Mesenchymal stem cell (in vitro differentiated cells and primary cell): Measurements from ENCODE around the gene IL21R.

ENCODE experiments used
- DNase-seq: peaks from one replicate; pipeline ENCODE4 v3.0.0-alpha.2; 2013
- H2AFZ ChIP-seq: one replicate; pipeline ENCODE4 v1.6.1; 2013; ENCODE audit warnings: low read depth, mild to moderate bottlenecking, control low read depth, inconsistent platforms, low read length, moderate library complexity
- H2AK5ac ChIP-seq: 2 replicates; pipeline ENCODE4 v1.6.1; 2013; ENCODE audit warnings: low read length, moderate library complexity, mild to moderate bottlenecking, inconsistent platforms; ENCODE audit not compliant: severe bottlenecking
- H2BK120ac ChIP-seq: one replicate; pipeline ENCODE4 v1.6.1; 2013; ENCODE audit warnings: low read depth, mild to moderate bottlenecking, inconsistent platforms, low read length, moderate library complexity
- H2BK12ac ChIP-seq, 2 experiments: one replicate each; pipeline ENCODE4 v1.6.1; 2013; ENCODE audit warnings: inconsistent platforms in 2 of 2, low read length in 2 of 2, mild to moderate bottlenecking in 2 of 2, moderate library complexity in 2 of 2, control low read depth in 1 of 2
- H2BK15ac ChIP-seq: one replicate; pipeline ENCODE4 v1.6.1; 2013; ENCODE audit warnings: mild to moderate bottlenecking, low read depth, inconsistent platforms; ENCODE audit not compliant: poor library complexity, severe bottlenecking
- H2BK5ac ChIP-seq: 2 replicates; pipeline ENCODE4 v1.6.1; 2013; ENCODE audit warnings: low read depth, mild to moderate bottlenecking, low read length, control low read depth, inconsistent platforms; ENCODE audit not compliant: poor library complexity, severe bottlenecking
- H3K14ac ChIP-seq, 2 experiments: one replicate each; pipeline ENCODE4 v1.6.1; 2013; ENCODE audit warnings: inconsistent platforms in 2 of 2, low read length in 2 of 2, control low read depth in 1 of 2, mild to moderate bottlenecking in 1 of 2, moderate library complexity in 1 of 2
- H3K18ac ChIP-seq, 2 experiments: one replicate each; pipeline ENCODE4 v1.6.1; 2013; ENCODE audit warnings: inconsistent platforms in 2 of 2, low read length in 2 of 2, control low read depth in 1 of 2, low read depth in 1 of 2, mild to moderate bottlenecking in 1 of 2
- H3K23ac ChIP-seq, 2 experiments: one replicate each; pipeline ENCODE4 v1.6.1; 2013; ENCODE audit warnings: inconsistent platforms in 2 of 2, low read length in 2 of 2, mild to moderate bottlenecking in 2 of 2, moderate library complexity in 2 of 2, control low read depth in 1 of 2
- H3K27ac ChIP-seq: 2 replicates; pipeline ENCODE4 v1.5.1; 2013; ENCODE audit warnings: mild to moderate bottlenecking, moderate library complexity, low read length, control low read depth, inconsistent platforms; ENCODE audit not compliant: poor library complexity, severe bottlenecking
- H3K27me3 ChIP-seq, 2 experiments: 2 replicates each; pipeline versions ENCODE4 v1.6.1 to v1.7.0; 2013; ENCODE audit warnings: low read length in 2 of 2, mild to moderate bottlenecking in 2 of 2, moderate library complexity in 2 of 2, control low read depth in 1 of 2, inconsistent platforms in 1 of 2; ENCODE audit not compliant: control insufficient read depth in 1 of 2, insufficient read depth in 1 of 2
- H3K36me3 ChIP-seq, 2 experiments: 2 replicates each; pipeline versions ENCODE4 v1.6.1 to v1.7.0; 2013; ENCODE audit warnings: low read length in 2 of 2, control low read depth in 1 of 2, inconsistent platforms in 1 of 2, low read depth in 1 of 2, mild to moderate bottlenecking in 1 of 2; ENCODE audit not compliant: insufficient read depth in 2 of 2, control insufficient read depth in 1 of 2
- H3K4ac ChIP-seq, 2 experiments: one replicate each; pipeline ENCODE4 v1.6.1; 2013; ENCODE audit warnings: inconsistent platforms in 2 of 2, low read length in 2 of 2, mild to moderate bottlenecking in 2 of 2, moderate library complexity in 2 of 2, control low read depth in 1 of 2, low read depth in 1 of 2
- H3K4me1 ChIP-seq: 2 replicates; pipeline ENCODE4 v1.6.1; 2013; ENCODE audit warnings: low read depth, low read length, control low read depth; ENCODE audit not compliant: control insufficient read depth, insufficient read depth
- H3K4me2 ChIP-seq: 2 replicates; pipeline ENCODE4 v1.6.1; 2013; ENCODE audit warnings: low read length, mild to moderate bottlenecking, inconsistent platforms; ENCODE audit not compliant: poor library complexity, severe bottlenecking
- H3K4me3 ChIP-seq, 2 experiments: 2 replicates each; pipeline versions ENCODE4 v1.5.1 to v1.7.0; 2013; ENCODE audit warnings: low read length in 2 of 2, mild to moderate bottlenecking in 2 of 2, control low read depth in 1 of 2, low read depth in 1 of 2; ENCODE audit not compliant: insufficient read depth in 1 of 2
- H3K79me1 ChIP-seq: replicated peaks from 2 replicates; pipeline ENCODE4 v1.6.1; 2013; ENCODE audit warnings: mild to moderate bottlenecking, control low read depth, low read length, inconsistent platforms; ENCODE audit not compliant: poor library complexity, severe bottlenecking
- H3K9ac ChIP-seq: 2 replicates; pipeline ENCODE4 v1.7.0; 2013; ENCODE audit warnings: mild to moderate bottlenecking, low read length, moderate library complexity
- H3K9me3 ChIP-seq: 2 replicates; pipeline ENCODE4 v1.7.0; 2013; ENCODE audit warnings: mild to moderate bottlenecking, low read length; ENCODE audit not compliant: control insufficient read depth
- H4K8ac ChIP-seq: one replicate; pipeline ENCODE4 v1.6.1; 2013; ENCODE audit warnings: inconsistent platforms, mild to moderate bottlenecking, low read length, moderate library complexity
- H4K91ac ChIP-seq: one replicate; pipeline ENCODE4 v1.6.1; 2013; ENCODE audit warnings: mild to moderate bottlenecking, low read length, inconsistent platforms
- WGBS: methylation state at CpG from one replicate; pipeline ENCODE4 v1.1.7; 2013; ENCODE audit warnings: mixed read lengths; 5-methylcytosine and 5-hydroxymethylcytosine counted together

IL21R gene

DNA sequence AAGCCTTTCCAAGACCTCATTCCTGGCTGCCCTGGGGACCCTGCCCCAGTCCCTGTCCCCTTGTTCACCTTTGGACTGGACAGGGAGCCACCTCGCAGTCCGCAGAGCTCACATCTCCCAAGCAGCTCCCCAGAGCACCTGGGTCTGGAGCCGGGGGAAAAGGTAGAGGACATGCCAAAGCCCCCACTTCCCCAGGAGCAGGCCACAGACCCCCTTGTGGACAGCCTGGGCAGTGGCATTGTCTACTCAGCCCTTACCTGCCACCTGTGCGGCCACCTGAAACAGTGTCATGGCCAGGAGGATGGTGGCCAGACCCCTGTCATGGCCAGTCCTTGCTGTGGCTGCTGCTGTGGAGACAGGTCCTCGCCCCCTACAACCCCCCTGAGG, 38.7 kb upstream of the IL21R start:
- H3K36me3 ChIP-seq = peaks cover 59 to 60% of the 10 kb centered on the region in 2 experiments
- H2BK12ac ChIP-seq = no peak overlapping the region
- H3K4me3 ChIP-seq = no peak overlapping the region
- no peak for DNase-seq
- peaks cover 23% of the 10 kb centered on the region for H3K79me1 ChIP-seq
- H2BK5ac ChIP-seq = no peak overlapping the region
- no peaks in the 10 kb centered on the region for H3K27me3 ChIP-seq
- H3K9me3 ChIP-seq = peaks cover 4% of the 10 kb centered on the region
- H3K14ac ChIP-seq = no peak overlapping the region
- H2AFZ ChIP-seq = no peak overlapping the region
- H4K8ac ChIP-seq = no peak overlapping the region
- no peak overlapping the region for H3K18ac ChIP-seq
- H3K4ac ChIP-seq = no peak overlapping the region
- H2BK15ac ChIP-seq = no peak overlapping the region
- H3K4me1 ChIP-seq = peaks cover 18% of the 10 kb centered on the region
- no peak overlapping the region for H2BK120ac ChIP-seq
- no peak overlapping the region for H3K27ac ChIP-seq
- H3K23ac ChIP-seq = no peak overlapping the region
- 94% methylated on average over 5 of the region's 5 CpGs for WGBS
- no peak overlapping the region for H3K9ac ChIP-seq
- H3K4me2 ChIP-seq = no peak overlapping the region
- no peak overlapping the region for H4K91ac ChIP-seq
- H2AK5ac ChIP-seq = no peak overlapping the region

DNA sequence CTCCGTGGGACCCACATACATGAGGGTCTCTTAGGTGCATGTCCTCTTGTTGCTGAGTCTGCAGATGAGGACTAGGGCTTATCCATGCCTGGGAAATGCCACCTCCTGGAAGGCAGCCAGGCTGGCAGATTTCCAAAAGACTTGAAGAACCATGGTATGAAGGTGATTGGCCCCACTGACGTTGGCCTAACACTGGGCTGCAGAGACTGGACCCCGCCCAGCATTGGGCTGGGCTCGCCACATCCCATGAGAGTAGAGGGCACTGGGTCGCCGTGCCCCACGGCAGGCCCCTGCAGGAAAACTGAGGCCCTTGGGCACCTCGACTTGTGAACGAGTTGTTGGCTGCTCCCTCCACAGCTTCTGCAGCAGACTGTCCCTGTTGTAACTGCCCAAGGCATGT, 38.2 kb upstream of the IL21R start:
- Histone ChIP-seq H3K27me3 (no peaks in the 10 kb centered on the region), H2AFZ (no peak overlapping the region), H3K9ac (no peak overlapping the region), H2AK5ac (no peak overlapping the region), H4K8ac (no peak overlapping the region), H3K14ac (no peak overlapping the region), H3K18ac (no peak overlapping the region), H3K9me3 (peaks cover 4% of the 10 kb centered on the region), H2BK5ac (no peak overlapping the region), H2BK120ac (no peak overlapping the region), H4K91ac (no peak overlapping the region), H3K4me2 (no peak overlapping the region), H3K23ac (no peak overlapping the region), H3K79me1 (peaks cover 20% of the 10 kb centered on the region), H3K36me3 (peaks cover 53 to 55% of the 10 kb centered on the region in 2 experiments), H3K27ac (no peak overlapping the region), H3K4ac (no peak overlapping the region), H2BK15ac (no peak overlapping the region), H3K4me3 (no peak overlapping the region), H2BK12ac (no peak overlapping the region), H3K4me1 (peaks cover 18% of the 10 kb centered on the region)
- WGBS = 95% methylated on average over 9 of the region's 9 CpGs
- no peak for DNase-seq

DNA sequence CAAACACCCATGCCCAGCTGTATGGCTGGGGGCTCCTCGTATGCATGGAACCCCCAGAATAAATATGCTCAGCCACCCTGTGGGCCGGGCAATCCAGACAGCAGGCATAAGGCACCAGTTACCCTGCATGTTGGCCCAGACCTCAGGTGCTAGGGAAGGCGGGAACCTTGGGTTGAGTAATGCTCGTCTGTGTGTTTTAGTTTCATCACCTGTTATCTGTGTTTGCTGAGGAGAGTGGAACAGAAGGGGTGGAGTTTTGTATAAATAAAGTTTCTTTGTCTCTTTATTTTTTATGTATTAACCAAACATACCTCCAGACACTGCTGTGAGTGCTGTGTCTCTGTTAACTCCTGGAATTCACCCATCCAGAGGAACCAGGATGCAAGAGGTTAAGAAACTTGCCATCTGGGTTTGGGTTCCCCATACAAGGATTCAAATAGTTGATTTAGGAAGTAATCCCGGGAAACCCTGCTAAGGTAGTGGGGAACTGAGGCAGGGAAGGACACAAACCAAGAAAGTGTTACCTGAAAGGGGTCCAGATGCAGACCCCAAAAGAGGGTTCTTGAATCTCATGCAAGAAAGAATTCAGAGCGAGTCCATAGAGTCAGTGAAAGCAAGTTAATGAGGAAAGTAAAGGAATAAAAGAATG, 37.4 kb upstream of the IL21R start:
- peaks cover under 1% of the 10 kb centered on the region for H3K9me3 ChIP-seq
- no peak overlapping the region for H2BK12ac ChIP-seq
- H3K4me1 ChIP-seq = peaks cover 18% of the 10 kb centered on the region
- no peak overlapping the region for H2BK5ac ChIP-seq
- peaks cover 46 to 47% of the 10 kb centered on the region in 2 experiments for H3K36me3 ChIP-seq
- no peak overlapping the region for H2AFZ ChIP-seq
- no peak overlapping the region for H3K4ac ChIP-seq
- H3K9ac ChIP-seq = no peak overlapping the region
- H3K79me1 ChIP-seq = peaks cover 19% of the 10 kb centered on the region
- H3K4me2 ChIP-seq = no peak overlapping the region
- H3K23ac ChIP-seq = no peak overlapping the region
- peak overlapping the region; percentile 36 for H3K27ac ChIP-seq
- no peaks in the 10 kb centered on the region for H3K27me3 ChIP-seq
- no peak overlapping the region for H2BK120ac ChIP-seq
- no peak overlapping the region for H3K4me3 ChIP-seq
- no peak overlapping the region for H4K8ac ChIP-seq
- no peak overlapping the region for H2BK15ac ChIP-seq
- DNase-seq = no peak
- no peak overlapping the region for H3K14ac ChIP-seq
- no peak overlapping the region for H3K18ac ChIP-seq
- no peak overlapping the region for H2AK5ac ChIP-seq
- whole genome bisulfite sequencing = 93% methylated on average over 6 of the region's 6 CpGs
- no peak overlapping the region for H4K91ac ChIP-seq

- Histone ChIP-seq H3K4me2 (no peak overlapping the region), H2AFZ (no peak overlapping the region), H3K4me1 (peaks cover 18% of the 10 kb centered on the region), H3K27me3 (no peaks in the 10 kb centered on the region), H3K79me1 (peaks cover 17% of the 10 kb centered on the region), H3K18ac (no peak overlapping the region), H2BK15ac (no peak overlapping the region), H2BK12ac (peak overlapping the region; percentile 6 to 61), H3K23ac (no peak overlapping the region), H4K91ac (peak overlapping the region; percentile 16), H3K4me3 (no peak overlapping the region), H3K9me3 (peaks cover 4% of the 10 kb centered on the region), H3K9ac (no peak overlapping the region), H3K36me3 (peaks cover 39 to 42% of the 10 kb centered on the region in 2 experiments), H2AK5ac (peak overlapping the region; percentile 23), H3K4ac (no peak overlapping the region), H2BK120ac (no peak overlapping the region), H4K8ac (no peak overlapping the region), H3K14ac (no peak overlapping the region), H2BK5ac (no peak overlapping the region), H3K27ac (peak overlapping the region; percentile 71)
- WGBS = 31% methylated on average over 5 of the region's 7 CpGs
- peak; percentile 58 for DNase-seq
These were observed 36.6 kb upstream of the IL21R start for GRCh38 chr16:27365142-27366089.
